BE2C (cell line): Measurements from ENCODE around the gene PSMD5.

Experiments used
- DNase-seq: peaks from one replicate; pipeline ENCODE4 v3.0.0-alpha.2; 2020
- H3K27me3 ChIP-seq: fragments of 250-450 bp; sonication (Bioruptor Pico); 2 replicates; pipeline ENCODE4 v1.5.1; 2020; ENCODE audit warnings: mild to moderate bottlenecking
- H3K36me3 ChIP-seq: fragments of 250-450 bp; sonication (Bioruptor Pico); 2 replicates; pipeline ENCODE4 v1.5.1; 2020; ENCODE audit warnings: mild to moderate bottlenecking
- H3K4me1 ChIP-seq: fragments of 250-450 bp; sonication (Bioruptor Pico); 2 replicates; pipeline ENCODE4 v1.5.1; 2020
- H3K4me3 ChIP-seq: 2 replicates; pipeline ENCODE4 v1.5.1; 2011; ENCODE audit warnings: low read depth, low read length
- H3K9me3 ChIP-seq: fragments of 250-450 bp; sonication (Bioruptor Pico); 2 replicates; pipeline ENCODE4 v1.5.1; 2020
- TF ChIP-seq, protein P1 (sequence below): IDR thresholded peaks from 2 replicates; pipeline ENCODE4 v1.5.1; 2012; ENCODE audit warnings: mild to moderate bottlenecking, low read depth, low read length

Gene PSMD5

DNA sequence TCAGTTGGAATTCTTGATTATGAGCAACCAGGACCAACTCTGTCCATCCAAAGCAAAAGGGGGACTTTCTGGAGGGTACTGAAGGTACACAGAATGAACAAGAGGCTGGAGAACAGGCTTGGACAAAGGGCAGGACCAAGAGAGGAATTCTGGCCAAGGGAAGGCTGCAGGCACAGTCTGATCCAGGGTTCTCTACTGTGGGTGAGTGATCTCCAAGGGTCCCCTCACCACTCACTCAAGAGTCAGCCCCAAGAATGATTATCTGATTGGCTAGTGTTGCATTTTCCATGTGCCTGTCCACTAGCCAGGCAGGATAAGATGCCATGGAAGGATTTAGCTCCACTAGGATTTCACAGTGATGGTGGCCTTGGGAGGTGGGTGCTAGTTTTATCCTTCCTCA, 45.9 kb upstream of the PSMD5 start:
- Histone ChIP-seq H3K4me1 (no peaks in the 10 kb centered on the region), H3K9me3 (no peaks in the 10 kb centered on the region; the same call in 1 of the 2 replicates), H3K27me3 (no peaks in the 10 kb centered on the region), H3K4me3 (no peak overlapping the region), H3K36me3 (no peaks in the 10 kb centered on the region)
- DNase-seq = no peak
- TF ChIP-seq, protein P1, sequence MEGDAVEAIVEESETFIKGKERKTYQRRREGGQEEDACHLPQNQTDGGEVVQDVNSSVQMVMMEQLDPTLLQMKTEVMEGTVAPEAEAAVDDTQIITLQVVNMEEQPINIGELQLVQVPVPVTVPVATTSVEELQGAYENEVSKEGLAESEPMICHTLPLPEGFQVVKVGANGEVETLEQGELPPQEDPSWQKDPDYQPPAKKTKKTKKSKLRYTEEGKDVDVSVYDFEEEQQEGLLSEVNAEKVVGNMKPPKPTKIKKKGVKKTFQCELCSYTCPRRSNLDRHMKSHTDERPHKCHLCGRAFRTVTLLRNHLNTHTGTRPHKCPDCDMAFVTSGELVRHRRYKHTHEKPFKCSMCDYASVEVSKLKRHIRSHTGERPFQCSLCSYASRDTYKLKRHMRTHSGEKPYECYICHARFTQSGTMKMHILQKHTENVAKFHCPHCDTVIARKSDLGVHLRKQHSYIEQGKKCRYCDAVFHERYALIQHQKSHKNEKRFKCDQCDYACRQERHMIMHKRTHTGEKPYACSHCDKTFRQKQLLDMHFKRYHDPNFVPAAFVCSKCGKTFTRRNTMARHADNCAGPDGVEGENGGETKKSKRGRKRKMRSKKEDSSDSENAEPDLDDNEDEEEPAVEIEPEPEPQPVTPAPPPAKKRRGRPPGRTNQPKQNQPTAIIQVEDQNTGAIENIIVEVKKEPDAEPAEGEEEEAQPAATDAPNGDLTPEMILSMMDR = no peak

DNA sequence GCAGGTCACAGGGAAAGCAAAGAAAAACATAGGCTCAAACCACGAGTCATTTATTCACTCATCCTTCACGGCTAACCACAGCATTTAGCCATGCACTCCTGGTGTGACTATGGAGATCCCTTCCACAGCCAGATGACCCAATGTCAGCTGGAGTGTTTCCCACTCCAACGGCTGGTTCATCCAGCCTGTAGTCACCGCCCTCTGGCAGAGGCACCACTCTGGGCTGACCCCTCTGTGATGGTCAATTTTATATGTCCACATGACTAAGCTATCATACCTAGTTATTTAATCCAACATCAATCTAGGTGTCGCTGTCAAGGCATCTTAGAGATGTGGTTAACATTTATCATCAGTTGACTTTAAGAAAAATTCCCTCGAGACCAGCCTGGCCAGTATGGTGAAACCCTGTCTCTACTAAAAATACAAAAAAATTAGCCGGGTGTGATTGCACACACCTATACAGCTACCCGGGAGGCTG, 43.8 kb upstream of the PSMD5 start:
- no peaks in the 10 kb centered on the region for H3K36me3 ChIP-seq
- H3K4me3 ChIP-seq = no peak overlapping the region
- TF ChIP-seq, protein P1 = no peak
- DNase-seq = no peak
- H3K9me3 ChIP-seq = no peaks in the 10 kb centered on the region; the same call in 1 of the 2 replicates
- no peaks in the 10 kb centered on the region for H3K4me1 ChIP-seq
- H3K27me3 ChIP-seq = no peaks in the 10 kb centered on the region

DNA sequence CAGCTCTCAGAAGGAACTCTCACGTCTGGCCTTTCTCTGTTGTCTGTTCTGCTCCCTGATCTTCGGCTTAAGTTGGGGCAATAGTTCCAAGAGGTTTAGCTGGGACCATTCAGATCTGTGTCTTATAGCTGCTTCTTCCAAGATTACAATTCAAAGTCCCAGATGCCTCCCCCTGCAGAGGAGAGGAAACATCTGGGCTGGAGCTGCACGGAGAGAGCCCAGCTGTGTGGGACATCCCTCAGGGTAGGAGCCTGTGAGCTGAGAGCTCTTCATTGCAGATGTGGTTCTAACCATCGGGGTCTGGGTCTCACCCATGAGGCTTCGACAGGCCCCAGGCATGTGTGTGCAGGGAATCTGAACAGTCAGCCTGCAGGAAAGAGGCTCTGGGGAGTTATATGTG, 43.2 kb upstream of the PSMD5 start:
- Histone ChIP-seq H3K27me3 (no peaks in the 10 kb centered on the region), H3K36me3 (no peaks in the 10 kb centered on the region), H3K9me3 (no peaks in the 10 kb centered on the region; the same call in 1 of the 2 replicates), H3K4me3 (no peak overlapping the region), H3K4me1 (no peaks in the 10 kb centered on the region)
- TF ChIP-seq, protein P1 = no peak
- DNase-seq = no peak

DNA sequence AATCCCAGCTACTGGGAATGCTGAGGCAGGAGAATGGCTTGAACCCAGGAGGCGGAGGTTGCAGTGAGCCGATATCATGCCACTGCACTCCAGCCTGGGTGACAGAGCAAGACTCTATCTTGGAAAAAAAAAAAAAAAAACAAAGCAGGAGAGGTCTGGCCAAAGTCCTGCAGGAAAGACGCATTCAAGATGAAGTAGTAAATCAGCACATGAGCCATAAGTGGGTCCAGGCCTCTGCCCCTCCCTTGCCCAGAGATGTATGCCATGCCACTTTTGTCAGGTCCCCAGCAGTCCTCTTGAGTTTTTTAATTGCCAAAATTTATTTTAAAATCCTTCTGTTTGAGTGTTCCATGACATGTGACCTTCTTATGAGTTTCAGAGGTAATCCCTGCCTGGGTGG, 42.7 kb upstream of the PSMD5 start:
- Histone ChIP-seq H3K9me3 (no peaks in the 10 kb centered on the region; the same call in 1 of the 2 replicates), H3K27me3 (no peaks in the 10 kb centered on the region), H3K36me3 (no peaks in the 10 kb centered on the region), H3K4me3 (no peak overlapping the region), H3K4me1 (no peaks in the 10 kb centered on the region)
- TF ChIP-seq, protein P1 = no peak
- DNase-seq = no peak

DNA sequence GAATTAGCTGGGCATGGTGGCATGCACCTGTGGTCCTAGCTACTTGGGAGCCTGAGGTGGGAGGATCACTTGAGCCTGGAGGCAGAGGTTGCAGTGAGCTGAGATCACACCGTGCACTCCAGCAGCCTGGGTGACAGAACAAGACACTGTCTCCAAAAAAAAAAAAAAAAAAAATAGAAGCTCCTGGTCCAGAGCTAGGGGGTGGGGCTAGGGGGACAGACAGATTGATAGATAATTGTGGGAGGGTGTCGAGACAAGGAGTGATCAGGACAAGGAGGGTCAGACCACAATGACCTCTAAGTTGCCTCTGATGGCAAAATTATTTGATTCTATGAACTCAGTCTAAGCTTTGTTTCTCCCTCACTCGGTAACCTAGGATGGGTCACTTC, 40.9 kb upstream of the PSMD5 start:
- TF ChIP-seq, protein P1 = no peak
- no peak for DNase-seq
- Histone ChIP-seq H3K4me3 (no peak overlapping the region), H3K27me3 (no peaks in the 10 kb centered on the region), H3K4me1 (peaks cover under 1% of the 10 kb centered on the region; the same call in 1 of the 2 replicates), H3K36me3 (no peaks in the 10 kb centered on the region), H3K9me3 (no peaks in the 10 kb centered on the region; the same call in 1 of the 2 replicates)

DNA sequence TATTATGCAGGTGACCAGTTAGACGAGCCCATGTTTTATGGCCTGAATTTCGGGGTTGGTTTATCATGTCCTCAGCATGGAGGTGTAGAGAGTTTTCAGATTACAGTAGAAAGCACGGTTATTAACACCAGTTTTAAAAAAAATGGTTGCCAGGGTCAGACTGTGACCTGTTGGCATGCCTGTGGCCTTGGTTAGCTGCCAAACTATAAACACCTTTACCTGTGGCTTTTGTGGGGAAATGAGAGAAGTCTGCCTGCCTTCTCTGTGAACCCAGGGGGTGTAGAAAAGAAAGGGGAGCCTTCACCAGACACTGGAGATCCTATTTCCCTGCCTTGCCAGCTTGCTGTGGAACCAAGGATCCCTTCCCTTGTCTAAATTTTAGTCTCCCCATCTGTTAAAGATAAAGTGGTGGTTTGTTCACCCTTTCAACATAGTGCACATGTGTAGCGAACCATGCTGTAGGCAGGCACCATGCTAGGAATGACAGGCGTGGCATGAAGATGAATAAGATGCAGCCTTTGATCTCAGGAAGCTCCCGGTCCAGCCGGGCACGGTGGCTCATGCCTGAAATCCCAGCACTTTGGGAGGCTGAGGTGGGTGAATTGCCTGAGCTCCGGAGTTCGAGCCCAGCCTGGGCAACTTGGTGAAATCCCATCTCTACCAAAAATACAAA, 40.3 kb upstream of the PSMD5 start:
- Histone ChIP-seq H3K27me3 (no peaks in the 10 kb centered on the region), H3K9me3 (no peaks in the 10 kb centered on the region; the same call in 1 of the 2 replicates), H3K36me3 (no peaks in the 10 kb centered on the region), H3K4me1 (peaks cover 5% of the 10 kb centered on the region; the same call in 1 of the 2 replicates), H3K4me3 (no peak overlapping the region)
- TF ChIP-seq, protein P1 = no peak
- no peak for DNase-seq
